Medulla oblongata (tissue), 1 donor: Measurements from ENCODE around the gene TRMT2A.
"Not testable (repeated sequence)": the region's sequence is repeated elsewhere in the genome, so short reads cannot be mapped to it uniquely, and the experiment has no call there.

Source experiments
- DNase-seq: peaks from one replicate; pipeline ENCODE4 v3.0.0-alpha.2; 2015; ENCODE audit errors: extremely low spot score

TRMT2A gene

GRCh38 chr22:20086101-20086599, 30.9 kb downstream of the TRMT2A start:
- no peak for DNase-seq

GRCh38 chr22:20085651-20086050, 31.4 kb downstream of the TRMT2A start:
- DNase-seq: no peak

DNA sequence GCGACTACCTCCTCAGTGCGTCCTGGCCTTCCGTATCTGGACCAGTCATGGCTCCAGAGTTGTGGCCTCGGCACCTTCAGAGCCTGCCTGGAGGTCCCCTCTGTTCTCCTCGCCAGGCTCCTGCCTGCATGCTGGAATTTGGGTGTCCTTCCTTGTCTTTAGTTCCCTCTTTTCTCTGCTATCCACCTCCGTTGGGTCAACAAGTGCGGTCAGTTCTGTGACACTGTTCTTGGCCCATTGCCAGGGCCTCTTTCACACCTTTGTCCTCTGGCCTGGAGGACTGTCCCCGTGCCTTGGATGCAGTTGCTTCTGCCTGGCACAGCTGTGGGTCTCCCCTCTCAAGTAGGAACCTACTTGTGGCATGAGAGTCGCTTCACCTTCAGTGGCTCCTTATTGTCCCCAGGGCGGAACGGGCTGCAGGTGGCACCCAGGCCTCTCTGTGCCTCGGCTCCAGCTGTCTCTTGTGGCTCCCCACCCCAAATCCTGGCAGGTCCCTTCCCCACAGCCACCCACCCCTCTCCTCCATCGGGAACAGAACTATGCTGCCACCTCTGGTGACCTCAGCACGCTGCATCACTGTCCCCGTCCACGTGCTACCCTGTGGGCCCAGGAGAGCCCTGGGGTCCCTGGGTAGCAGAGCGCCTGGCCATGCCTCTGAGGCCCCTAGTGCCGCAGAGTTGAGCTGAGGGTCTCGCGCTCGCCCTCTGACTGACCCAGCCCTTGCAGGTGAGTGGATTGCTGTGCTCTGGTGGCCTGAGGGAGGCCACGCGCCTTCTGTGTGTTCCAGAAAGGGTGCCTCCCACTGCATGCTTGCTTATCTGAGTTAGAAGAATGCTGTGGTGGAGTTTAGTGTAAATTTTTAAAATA, 32.2 kb downstream of the TRMT2A start:
- no peak for DNase-seq

DNA sequence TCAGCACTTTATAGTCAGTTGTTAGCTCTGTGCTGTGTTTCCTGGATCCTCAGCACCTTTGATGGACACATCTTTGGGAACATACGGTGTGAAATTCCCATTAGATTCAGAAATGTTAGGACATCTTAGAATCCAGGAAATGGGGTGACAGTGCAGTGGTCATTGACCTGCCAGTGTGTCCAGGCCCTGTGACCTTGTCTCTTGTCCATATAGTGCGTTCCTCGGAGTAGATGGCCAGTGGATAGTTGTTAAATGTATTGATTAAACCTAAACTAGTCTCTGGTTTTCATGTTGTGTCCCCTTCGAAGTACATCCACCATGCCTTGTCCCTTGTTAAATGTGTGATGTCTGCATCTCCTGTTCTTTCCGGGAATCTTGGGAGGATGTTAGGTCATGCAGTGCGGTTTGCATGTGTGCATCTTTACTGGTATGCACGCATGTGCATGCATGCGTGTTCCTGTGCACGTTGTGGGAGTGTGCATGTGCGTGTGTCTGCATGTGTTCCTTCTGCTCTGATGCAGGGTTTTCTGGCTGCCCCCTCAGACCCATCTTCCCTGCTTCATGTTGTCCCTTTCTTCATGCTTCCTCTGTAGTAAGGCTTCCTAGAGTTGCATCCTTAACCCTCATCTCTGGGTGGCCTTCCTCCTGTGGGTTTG, 33.0 kb downstream of the TRMT2A start:
- DNase-seq: no peak

GRCh38 chr22:20083157-20083890, 33.7 kb downstream of the TRMT2A start:
- no peak for DNase-seq

DNA sequence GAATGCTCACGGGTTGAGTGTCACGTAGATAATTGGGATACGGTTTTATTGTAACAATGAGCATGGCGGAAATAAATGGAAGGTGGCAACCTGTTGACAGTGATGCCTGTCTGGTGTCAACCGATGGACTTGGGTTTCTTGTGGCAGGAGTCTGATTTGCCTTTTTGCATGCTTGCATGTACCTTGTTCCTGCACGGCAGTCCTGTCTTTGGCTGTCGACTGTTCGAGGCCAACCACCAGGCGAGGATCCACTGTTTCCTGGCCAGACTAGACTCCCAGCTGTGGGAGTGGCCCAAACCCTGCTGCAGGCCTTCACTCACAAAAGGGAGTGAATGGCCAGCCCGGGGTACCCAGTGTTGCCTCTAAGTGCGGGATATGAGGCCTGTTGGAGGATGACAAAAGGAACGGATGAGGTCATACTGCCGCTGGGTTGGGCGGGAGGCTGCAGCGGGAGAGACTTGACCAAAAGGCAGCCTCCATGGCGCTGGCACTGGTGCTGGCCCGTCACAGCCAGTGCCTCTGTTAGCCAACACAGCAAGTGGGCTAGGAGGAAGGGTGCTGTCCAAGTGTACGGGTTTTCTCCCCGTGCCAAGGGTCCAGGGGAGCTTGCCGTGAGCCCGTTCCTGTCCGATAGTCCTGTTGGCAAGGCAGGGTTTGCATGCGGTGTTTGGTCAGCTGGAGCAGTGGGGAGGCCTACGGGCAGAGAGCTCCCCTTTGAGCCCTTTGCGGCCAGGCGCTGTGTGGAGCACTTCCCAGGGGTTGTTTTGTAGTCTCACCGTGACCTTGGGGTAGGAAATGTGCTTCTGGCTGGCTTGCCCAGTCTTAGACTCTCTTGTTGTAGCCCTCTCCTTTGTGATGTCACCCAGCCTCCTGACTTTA, 36.0 kb downstream of the TRMT2A start:
- DNase-seq: peak; percentile 23

DNA sequence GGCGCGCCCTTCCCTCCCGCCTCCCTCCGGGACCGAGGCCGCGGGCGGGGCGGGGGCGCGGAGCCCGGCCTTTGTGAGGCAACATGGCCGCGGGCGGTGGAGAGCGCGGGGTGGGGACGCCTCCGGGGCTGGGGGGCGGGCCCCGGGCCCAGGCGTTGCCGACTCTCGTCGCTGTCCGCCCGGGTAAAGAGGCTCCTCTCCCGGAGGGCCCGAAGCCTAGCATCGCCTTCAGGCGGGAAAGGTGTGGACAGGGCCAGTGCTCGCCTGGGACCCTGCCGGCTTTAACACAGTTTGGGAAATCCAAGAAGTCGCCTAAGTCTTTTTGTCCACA, 36.6 kb downstream of the TRMT2A start:
- DNase-seq: peak; percentile 48

DNA sequence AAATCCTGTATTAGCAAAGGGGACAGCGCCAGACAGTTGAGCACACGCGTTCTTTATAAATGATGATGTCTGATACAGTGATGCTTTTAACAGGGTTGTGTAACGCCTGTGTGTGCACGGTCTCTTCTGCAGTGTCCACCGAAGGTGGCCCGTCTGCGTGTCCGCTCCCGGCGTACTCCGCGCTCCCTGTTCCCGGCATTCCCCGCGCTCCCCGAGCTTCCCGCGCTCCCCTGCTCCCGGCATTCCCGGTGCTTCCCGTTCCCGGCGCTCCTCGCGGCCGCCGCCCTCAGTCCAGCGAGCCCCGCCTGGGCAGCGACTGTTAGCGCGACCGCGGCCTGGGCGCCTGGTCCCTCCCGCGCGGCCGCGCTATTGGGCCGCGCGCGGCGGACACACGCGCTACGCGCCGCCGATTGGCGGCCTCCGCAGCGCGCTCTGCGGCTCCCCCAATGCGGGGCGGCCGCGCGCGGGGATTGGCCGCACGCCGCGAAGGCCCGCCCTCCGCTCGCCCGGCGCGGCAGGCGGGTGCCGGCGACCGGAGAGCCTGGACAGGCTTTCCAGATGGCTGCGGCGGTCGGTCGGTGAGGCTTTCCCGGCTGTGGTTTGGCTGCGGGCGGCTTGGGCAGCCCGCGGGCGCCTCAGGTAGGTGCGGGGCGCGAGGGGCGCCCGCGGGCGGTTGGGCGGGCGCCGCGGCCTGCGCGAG, 37.1 kb downstream of the TRMT2A start, which contains the start of gene DGCR8:
Gene DGCR8 (plus strand): TSS at position 497 of the 700 bp plus-strand sequence. CDS start 5,723 bp downstream, outside the sequence.
- DNase-seq: peak; percentile 96

GRCh38 chr22:20076627-20077172, 40.3 kb downstream of the TRMT2A start:
- DNase-seq: no peak

DNA sequence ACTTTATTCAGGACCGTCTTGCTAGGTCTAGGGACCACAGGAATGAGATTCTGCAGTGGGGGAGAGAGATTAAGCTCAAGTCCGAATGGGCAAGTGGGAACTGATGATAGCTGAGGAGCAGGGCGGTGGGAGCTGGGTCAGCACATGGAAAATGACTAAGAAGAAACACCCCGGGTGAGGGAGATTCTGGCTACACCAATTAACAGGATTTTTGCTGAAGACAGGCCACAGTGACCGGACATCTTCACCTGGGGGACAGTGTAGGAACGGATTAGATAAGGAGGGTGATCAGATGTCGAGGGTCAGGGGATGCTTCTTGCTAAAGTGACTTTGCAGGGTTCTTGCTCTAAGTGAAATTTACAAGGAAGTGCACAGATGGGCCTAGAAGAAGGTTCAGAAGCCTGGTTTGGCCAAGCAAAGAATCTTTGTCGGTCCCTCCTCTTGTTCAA, 45.5 kb downstream of the TRMT2A start:
- no peak for DNase-seq

DNA sequence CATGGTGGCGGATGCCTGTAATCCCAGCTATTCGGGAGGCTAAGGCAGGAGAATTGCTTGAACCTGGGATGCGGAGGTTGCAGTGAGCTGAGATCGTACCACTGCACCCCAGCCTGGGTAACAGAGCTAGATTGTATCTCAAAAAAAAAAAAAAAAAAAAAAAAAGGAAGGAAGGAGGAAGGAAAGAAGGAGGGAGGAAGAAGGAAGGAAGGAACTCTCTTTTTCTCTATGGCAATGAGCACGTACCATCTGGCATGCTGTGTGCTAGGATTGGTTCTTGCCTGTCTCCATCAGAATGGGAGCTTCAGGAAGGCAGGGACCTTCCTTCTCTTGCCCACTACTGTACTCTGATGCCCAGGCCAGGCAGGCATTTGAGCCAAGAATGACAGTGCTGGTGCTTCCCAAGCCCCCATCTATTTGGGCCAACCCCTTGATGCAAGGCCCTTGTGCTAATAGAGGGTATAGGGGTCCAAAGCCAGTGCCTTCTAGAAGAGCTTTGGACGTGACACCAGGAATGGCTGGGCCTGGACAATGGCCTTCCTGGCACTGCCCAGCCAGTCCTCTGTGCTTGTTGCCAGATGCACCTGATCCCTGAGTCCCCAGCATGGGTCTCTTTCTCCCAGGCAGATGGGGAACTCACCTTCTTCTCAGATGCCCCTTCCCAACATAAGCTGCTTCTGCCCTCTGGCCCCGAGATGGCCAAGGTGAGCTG, 47.5 kb downstream of the TRMT2A start:
- no peak for DNase-seq

DNA sequence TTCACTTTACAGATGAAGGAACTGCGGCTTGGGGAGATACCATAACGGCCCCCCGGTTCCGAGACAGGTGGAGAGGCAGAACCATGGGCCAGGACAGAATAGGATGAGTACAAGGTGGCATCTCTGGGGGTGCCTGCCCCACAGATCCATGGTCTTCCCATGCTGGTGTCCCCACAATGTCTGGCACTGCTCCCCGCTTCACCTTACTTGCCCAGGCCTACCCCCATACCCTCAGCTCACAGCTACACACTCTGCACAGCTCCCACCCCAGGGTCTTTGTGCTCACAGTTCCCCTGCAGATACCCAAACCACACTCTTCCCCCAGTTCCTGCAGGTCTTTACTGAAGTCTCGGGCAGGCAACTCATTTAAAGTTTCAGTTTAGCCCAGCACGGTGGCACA, 48.4 kb downstream of the TRMT2A start:
- DNase-seq: no peak

DNA sequence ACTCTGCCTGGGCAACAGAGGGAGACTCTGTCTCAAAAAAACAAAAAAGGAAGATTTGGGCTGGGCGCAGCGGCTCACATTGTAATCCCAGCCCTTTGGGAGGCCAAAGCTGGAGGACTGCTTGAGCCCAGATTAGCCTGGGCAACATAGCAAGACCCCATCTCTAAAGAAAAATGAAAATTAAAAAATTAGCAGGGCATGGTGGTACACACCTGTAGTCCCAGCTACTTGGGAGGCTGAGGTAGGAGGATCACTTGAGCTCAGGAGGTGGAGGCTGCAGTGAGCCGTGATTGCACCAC, 49.7 kb downstream of the TRMT2A start:
- not testable (repeated sequence) for DNase-seq

DNA sequence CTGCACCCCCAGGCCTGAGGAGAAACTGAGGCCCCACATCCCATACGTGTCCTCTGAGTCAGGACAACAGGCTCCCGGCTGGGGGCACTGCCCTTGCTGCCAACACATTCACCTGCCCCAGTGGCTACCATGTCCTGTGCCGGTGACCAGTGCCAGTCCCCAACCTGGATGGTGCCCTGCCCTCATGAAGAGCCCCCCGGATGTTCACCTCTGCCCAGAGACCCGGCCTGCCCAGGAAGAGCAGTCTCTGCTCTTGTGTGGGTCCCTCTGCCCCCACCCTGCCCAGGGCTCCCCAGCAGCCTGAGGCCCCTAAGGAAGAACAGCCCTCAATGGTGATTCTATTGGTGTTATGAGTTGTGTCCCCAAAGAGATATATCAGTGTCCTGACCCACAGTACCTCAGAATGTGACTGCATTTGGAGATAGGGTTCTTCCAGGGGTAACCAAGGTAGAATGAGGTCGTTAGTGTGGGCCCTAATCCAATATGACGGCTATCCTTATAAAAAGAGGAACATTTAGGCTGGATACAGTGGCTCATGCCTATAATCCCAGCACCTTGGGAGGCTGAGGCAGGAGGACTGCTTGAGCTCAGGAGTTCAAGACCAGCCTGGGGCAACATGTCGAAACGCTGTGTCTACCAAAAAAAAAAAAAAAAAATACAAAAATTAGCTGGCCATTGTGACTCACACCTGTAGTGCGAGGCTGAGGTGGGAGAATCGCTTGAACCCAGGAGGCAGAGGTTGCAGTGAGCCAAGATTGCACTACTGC, 50.2 kb downstream of the TRMT2A start:
- no peak for DNase-seq

DNA sequence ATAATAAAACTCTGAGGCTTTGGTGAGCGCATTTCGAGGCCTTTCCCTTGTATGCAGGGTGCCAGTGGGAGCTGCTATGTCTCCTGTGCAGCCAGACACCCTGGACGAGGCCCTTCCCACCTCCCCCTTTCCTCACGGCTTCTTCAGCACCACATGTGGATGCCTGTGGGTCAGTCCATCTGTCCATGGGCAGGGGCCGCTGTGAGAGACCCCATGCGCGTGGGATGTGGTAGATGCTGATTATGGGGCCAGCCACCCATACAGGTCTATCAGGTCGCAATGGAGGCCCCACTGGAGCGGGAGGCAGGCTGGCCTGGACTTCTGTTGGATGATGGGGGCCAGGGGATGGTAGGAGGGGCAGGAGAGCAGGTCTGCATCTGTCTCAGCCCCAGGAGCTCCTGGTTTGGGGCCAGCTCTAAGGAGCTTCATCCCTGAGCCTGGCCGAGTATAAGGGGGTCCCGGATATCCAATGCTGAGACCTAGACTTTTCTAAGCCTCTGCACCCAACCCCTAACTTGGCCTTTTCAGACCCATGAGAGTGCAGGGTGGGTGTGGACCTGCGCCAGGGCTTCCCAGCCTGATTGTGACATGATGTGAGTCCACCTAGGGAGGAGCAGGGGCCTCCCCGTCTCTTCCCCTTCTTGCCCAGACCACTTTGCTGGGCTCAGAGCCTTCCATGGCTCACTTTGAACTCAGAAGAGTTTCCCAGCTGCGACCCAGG, 51.0 kb downstream of the TRMT2A start:
- no peak for DNase-seq

GRCh38 chr22:20064545-20065262, 52.3 kb downstream of the TRMT2A start:
- DNase-seq: no peak

- no peak for DNase-seq
Observed at GRCh38 chr22:20064140-20064480, 52.9 kb downstream of the TRMT2A start.
